SJCRH30 (cell line): ENCODE results near the gene SRC. TPM values are rescaled to one million over a fixed set of nuclear protein-coding genes. Genes with fewer than 3 reads are reported as not detected.

Experiments
- DNase-seq, 2 experiments: peaks; one replicate each; pipeline ENCODE4 v3.0.0-alpha.2; 2015 to 2020
- H3K27ac ChIP-seq: fragments of 250-450 bp; sonication (Bioruptor Pico); 2 replicates; pipeline ENCODE4 v1.5.1; 2020; ENCODE audit warnings: mild to moderate bottlenecking, moderate library complexity
- H3K27me3 ChIP-seq: fragments of 250-450 bp; sonication (Bioruptor Pico); 2 replicates; pipeline ENCODE4 v1.5.1; 2020; ENCODE audit warnings: mild to moderate bottlenecking, moderate library complexity
- H3K36me3 ChIP-seq: fragments of 250-450 bp; sonication (Bioruptor Pico); 2 replicates; pipeline ENCODE4 v1.5.1; 2020; ENCODE audit warnings: mild to moderate bottlenecking, moderate library complexity
- H3K4me1 ChIP-seq: fragments of 250-450 bp; sonication (Bioruptor Pico); 2 replicates; pipeline ENCODE4 v1.5.1; 2020; ENCODE audit warnings: mild to moderate bottlenecking, moderate library complexity
- H3K4me3 ChIP-seq: fragments of 250-450 bp; sonication (Bioruptor Pico); 2 replicates; pipeline ENCODE4 v1.5.1; 2020; ENCODE audit warnings: mild to moderate bottlenecking, moderate library complexity
- H3K9me3 ChIP-seq: fragments of 250-450 bp; sonication (Bioruptor Pico); replicated peaks from 2 replicates; pipeline ENCODE4 v1.5.1; 2020; ENCODE audit warnings: mild to moderate bottlenecking, moderate library complexity
- total RNA-seq: library from RNA; depleted of rRNA; stranded (reverse); fragments of >200 nt; shearing (Covaris generic); gene quantifications from 2 replicates; pipeline ENCODE4 v1.2.3, GENCODE V29; 2014

Gene SRC
- total RNA-seq, 1 experiment from 2014 or later: 15.4 TPM

DNA sequence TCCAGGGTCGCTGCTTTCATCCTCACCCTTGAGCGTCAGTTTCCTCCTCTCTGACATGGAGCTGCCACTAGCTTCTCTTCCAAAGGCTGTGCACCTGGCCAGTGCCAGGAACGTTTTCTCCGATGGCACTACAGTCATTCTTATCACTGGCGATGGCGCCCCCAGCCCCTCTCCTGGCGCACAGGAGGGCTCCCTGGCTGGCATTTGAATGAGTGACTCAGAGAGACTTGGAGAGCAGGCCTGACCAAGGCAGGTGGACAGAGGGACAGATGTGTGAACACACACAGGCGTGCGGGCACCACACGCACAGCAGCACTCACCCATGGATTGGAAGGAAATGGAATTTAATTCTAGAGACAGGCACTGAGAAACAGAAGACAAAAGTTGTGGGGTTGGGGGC is 77.6 kb downstream of the SRC start:
- H3K27me3 ChIP-seq: peaks cover 47% of the 10 kb centered on the region
- H3K4me3 ChIP-seq: no peak overlapping the region
- no peaks in the 10 kb centered on the region for H3K36me3 ChIP-seq

GRCh38 chr20:37424062-37424851 is 78.3 kb downstream of the SRC start:
- Histone ChIP-seq H3K27ac (no peak overlapping the region), H3K4me1 (peaks cover 36% of the 10 kb centered on the region), H3K27me3 (peaks cover 47% of the 10 kb centered on the region), H3K4me3 (no peak overlapping the region), H3K9me3 (no peaks in the 10 kb centered on the region), H3K36me3 (no peaks in the 10 kb centered on the region)
- DNase-seq: peak in 1 of 2 experiments; percentile 56

More for the DNA sequence above, 77.6 kb downstream of the SRC start:
- Histone ChIP-seq H3K9me3 (no peaks in the 10 kb centered on the region), H3K27ac (no peak overlapping the region), H3K4me1 (peaks cover 31% of the 10 kb centered on the region)
- DNase-seq: no peak

GRCh38 chr20:37425103-37425625 is 79.2 kb downstream of the SRC start:
- no peaks in the 10 kb centered on the region for H3K9me3 ChIP-seq
- peaks cover 47% of the 10 kb centered on the region for H3K27me3 ChIP-seq
- no peak overlapping the region for H3K27ac ChIP-seq
- no peak overlapping the region for H3K4me3 ChIP-seq
- H3K4me1 ChIP-seq: peaks cover 36% of the 10 kb centered on the region
- no peaks in the 10 kb centered on the region for H3K36me3 ChIP-seq
- DNase-seq: no peak

GRCh38 chr20:37426106-37426505 is 80.2 kb downstream of the SRC start:
- Histone ChIP-seq H3K4me3 (no peak overlapping the region), H3K9me3 (no peaks in the 10 kb centered on the region), H3K27me3 (peaks cover 45% of the 10 kb centered on the region), H3K27ac (no peak overlapping the region), H3K4me1 (peaks cover 36% of the 10 kb centered on the region), H3K36me3 (no peaks in the 10 kb centered on the region)
- DNase-seq: peak in 1 of 2 experiments; percentile 64

DNA sequence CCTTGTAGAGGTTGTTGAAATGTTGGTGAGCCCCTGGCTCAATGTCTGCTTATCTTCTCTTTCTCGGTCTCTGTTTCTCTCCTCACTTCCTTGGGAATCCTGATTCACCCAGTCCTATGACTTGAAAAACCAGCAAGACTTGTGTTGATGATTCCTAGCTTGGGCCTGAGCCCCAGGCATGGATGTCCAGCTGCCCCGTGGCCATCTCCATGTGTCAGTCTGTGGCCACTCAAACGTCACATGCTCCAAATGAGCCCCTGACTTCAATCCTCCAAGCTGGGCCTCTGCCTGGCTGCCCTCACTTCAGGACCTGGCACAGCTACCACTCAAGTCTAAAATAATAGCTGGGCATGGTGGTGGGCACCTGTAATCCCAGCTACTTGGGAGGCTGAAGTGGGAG is 81.0 kb downstream of the SRC start:
- H3K4me3 ChIP-seq: no peak overlapping the region
- peaks cover 32% of the 10 kb centered on the region for H3K4me1 ChIP-seq
- no peak for DNase-seq
- no peak overlapping the region for H3K27ac ChIP-seq
- no peaks in the 10 kb centered on the region for H3K36me3 ChIP-seq
- peaks cover 36% of the 10 kb centered on the region for H3K27me3 ChIP-seq
- H3K9me3 ChIP-seq: no peaks in the 10 kb centered on the region

GRCh38 chr20:37430044-37430443 is 84.1 kb downstream of the SRC start:
- Histone ChIP-seq H3K36me3 (no peaks in the 10 kb centered on the region), H3K4me3 (no peak overlapping the region), H3K9me3 (no peaks in the 10 kb centered on the region), H3K27me3 (peaks cover 22% of the 10 kb centered on the region), H3K27ac (no peak overlapping the region), H3K4me1 (peaks cover 27% of the 10 kb centered on the region)
- DNase-seq: no peak

- H3K27me3 ChIP-seq: peaks cover 14% of the 10 kb centered on the region
- H3K36me3 ChIP-seq: no peaks in the 10 kb centered on the region
- H3K4me3 ChIP-seq: no peak overlapping the region
- no peak overlapping the region for H3K27ac ChIP-seq
- H3K9me3 ChIP-seq: no peaks in the 10 kb centered on the region
- no peak for DNase-seq
- peaks cover 21% of the 10 kb centered on the region for H3K4me1 ChIP-seq
Observed at GRCh38 chr20:37430778-37431460, 85.0 kb downstream of the SRC start.

GRCh38 chr20:37431786-37432185 is 85.8 kb downstream of the SRC start:
- H3K9me3 ChIP-seq: no peaks in the 10 kb centered on the region
- no peak overlapping the region for H3K27ac ChIP-seq
- H3K4me3 ChIP-seq: no peak overlapping the region
- DNase-seq: no peak
- H3K4me1 ChIP-seq: peaks cover 12% of the 10 kb centered on the region
- no peaks in the 10 kb centered on the region for H3K36me3 ChIP-seq
- peaks cover 6% of the 10 kb centered on the region; the same call in 1 of the 2 replicates for H3K27me3 ChIP-seq

GRCh38 chr20:37432606-37433005 is 86.7 kb downstream of the SRC start:
- no peaks in the 10 kb centered on the region for H3K36me3 ChIP-seq
- no peak for DNase-seq
- H3K4me1 ChIP-seq: peaks cover 9% of the 10 kb centered on the region
- H3K27me3 ChIP-seq: 0 out of 2 replicates have a peak, but pooled peaks cover 3% of the 10 kb centered on the region
- H3K27ac ChIP-seq: no peak overlapping the region
- H3K9me3 ChIP-seq: no peaks in the 10 kb centered on the region
- H3K4me3 ChIP-seq: no peak overlapping the region

GRCh38 chr20:37435607-37436006 is 89.7 kb downstream of the SRC start:
- Histone ChIP-seq H3K27ac (no peak overlapping the region), H3K4me1 (peaks cover 4% of the 10 kb centered on the region; the same call in 1 of the 2 replicates), H3K36me3 (no peaks in the 10 kb centered on the region), H3K9me3 (no peaks in the 10 kb centered on the region), H3K4me3 (no peak overlapping the region), H3K27me3 (0 out of 2 replicates have a peak, but pooled peaks cover 3% of the 10 kb centered on the region)
- no peak for DNase-seq

DNA sequence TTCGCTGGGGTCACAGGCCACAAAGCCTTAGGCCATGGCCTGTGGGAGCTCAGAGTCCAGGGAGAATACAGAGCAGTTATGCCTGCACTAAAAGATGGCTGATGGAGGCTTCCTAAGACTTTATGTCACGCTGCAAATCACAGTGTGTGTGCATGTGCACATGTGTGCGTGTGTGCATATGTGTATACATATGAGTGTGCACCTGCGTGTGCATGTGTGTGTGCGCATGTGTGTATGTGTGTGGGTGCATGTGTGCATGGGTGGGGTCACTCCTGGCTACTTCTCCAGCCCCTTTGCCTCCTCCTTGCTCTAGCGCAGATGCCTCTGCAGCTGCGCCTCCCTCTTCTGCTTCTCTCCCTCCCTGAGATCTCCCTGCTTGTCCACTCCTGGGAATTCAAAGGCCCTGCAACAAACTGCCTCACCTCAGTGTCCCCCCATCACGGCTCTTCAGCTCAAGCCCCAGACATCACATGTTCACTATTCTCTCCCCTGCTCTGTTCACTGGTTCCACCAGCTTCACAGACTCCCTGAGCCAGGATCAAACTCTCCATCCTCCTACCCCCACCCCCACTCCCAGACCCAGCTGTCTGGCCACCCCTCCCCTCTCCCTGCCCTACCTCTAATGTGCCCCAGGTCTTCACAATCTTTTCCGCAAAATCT is 90.7 kb downstream of the SRC start:
- H3K4me1 ChIP-seq: peaks cover 4% of the 10 kb centered on the region; the same call in 1 of the 2 replicates
- H3K36me3 ChIP-seq: no peaks in the 10 kb centered on the region
- no peak for DNase-seq
- H3K27me3 ChIP-seq: 0 out of 2 replicates have a peak, but pooled peaks cover 3% of the 10 kb centered on the region
- H3K4me3 ChIP-seq: no peak overlapping the region
- H3K9me3 ChIP-seq: no peaks in the 10 kb centered on the region
- no peak overlapping the region for H3K27ac ChIP-seq

- peaks cover 4% of the 10 kb centered on the region; the same call in 1 of the 2 replicates for H3K4me1 ChIP-seq
- H3K36me3 ChIP-seq: no peaks in the 10 kb centered on the region
- no peak overlapping the region for H3K27ac ChIP-seq
- H3K9me3 ChIP-seq: no peaks in the 10 kb centered on the region
- no peaks in the 10 kb centered on the region for H3K27me3 ChIP-seq
- no peak for DNase-seq
- no peak overlapping the region for H3K4me3 ChIP-seq
Observed at GRCh38 chr20:37437676-37438075, 91.7 kb downstream of the SRC start.

GRCh38 chr20:37438464-37439222 is 92.7 kb downstream of the SRC start:
- DNase-seq: no peak
- H3K36me3 ChIP-seq: no peaks in the 10 kb centered on the region

More at GRCh38 chr20:37438464-37439222, 92.7 kb downstream of the SRC start:
- Histone ChIP-seq H3K4me3 (no peak overlapping the region), H3K27me3 (no peaks in the 10 kb centered on the region), H3K9me3 (no peaks in the 10 kb centered on the region), H3K4me1 (peaks cover 4% of the 10 kb centered on the region; the same call in 1 of the 2 replicates), H3K27ac (no peak overlapping the region)
